OCI-LY7 (cell line): Measurements from ENCODE around the gene VASH1.

Experiments used
- EZH2phosphoT487 ChIP-seq: fragments of 200-600 bp; sonication (generic); IDR thresholded peaks from 2 replicates; pipeline ENCODE4 v1.6.1; 2018; ENCODE audit warnings: low read depth, borderline replicate concordance, mild to moderate bottlenecking, mixed run types, antibody characterized with exemption, low read length, moderate library complexity, mixed read lengths
- TF ChIP-seq, protein P1 (sequence below): fragments of 200-600 bp; sonication (generic); conservative IDR thresholded peaks from 2 replicates; pipeline ENCODE4 v1.5.1; 2014; ENCODE audit warnings: mild to moderate bottlenecking, antibody characterized with exemption, low read length, moderate library complexity, mixed read lengths

DNA sequence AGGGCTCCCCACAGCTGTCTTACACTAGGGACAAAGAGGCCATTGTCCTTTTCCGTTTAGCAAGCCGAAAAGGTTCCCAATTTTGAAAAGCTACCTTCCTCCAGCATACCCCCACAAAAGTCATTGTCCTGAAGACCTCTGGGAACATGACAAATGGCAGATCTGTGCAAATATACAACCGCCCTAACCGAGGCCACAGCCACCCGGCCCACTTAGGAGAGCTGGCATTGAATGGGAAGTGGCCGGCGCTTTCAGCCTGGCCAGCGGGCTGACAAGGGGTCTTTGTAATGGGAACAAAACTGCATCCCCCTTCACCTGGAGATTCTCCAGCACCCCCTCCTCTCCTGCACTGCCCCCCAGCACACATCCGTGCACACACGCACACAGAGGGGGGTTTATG, 48.1 kb upstream of the VASH1 start:
- TF ChIP-seq, protein P1, sequence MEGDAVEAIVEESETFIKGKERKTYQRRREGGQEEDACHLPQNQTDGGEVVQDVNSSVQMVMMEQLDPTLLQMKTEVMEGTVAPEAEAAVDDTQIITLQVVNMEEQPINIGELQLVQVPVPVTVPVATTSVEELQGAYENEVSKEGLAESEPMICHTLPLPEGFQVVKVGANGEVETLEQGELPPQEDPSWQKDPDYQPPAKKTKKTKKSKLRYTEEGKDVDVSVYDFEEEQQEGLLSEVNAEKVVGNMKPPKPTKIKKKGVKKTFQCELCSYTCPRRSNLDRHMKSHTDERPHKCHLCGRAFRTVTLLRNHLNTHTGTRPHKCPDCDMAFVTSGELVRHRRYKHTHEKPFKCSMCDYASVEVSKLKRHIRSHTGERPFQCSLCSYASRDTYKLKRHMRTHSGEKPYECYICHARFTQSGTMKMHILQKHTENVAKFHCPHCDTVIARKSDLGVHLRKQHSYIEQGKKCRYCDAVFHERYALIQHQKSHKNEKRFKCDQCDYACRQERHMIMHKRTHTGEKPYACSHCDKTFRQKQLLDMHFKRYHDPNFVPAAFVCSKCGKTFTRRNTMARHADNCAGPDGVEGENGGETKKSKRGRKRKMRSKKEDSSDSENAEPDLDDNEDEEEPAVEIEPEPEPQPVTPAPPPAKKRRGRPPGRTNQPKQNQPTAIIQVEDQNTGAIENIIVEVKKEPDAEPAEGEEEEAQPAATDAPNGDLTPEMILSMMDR, result no peak
- no peak for TF ChIP-seq EZH2phosphoT487
